PC-3 (cell line): ENCODE data around the gene MED12L.

Experiments
- CTCF ChIP-seq: fragments of 300-600 bp; sonication (generic); conservative IDR thresholded peaks from 2 replicates; pipeline ENCODE4 v1.5.1; 2017; ENCODE audit warnings: antibody characterized with exemption, low read depth, mild to moderate bottlenecking, low read length
- EZH2 ChIP-seq: fragments of 300-600 bp; sonication (generic); IDR thresholded peaks from one replicate; pipeline ENCODE4 v1.6.1; 2017; ENCODE audit warnings: antibody characterized with exemption, mild to moderate bottlenecking, low read length; ENCODE audit not compliant: unreplicated experiment
- EZH2phosphoT487 ChIP-seq: fragments of 300-600 bp; sonication (generic); IDR thresholded peaks from 2 replicates; pipeline ENCODE4 v1.6.1; 2018; ENCODE audit warnings: mild to moderate bottlenecking, antibody characterized with exemption, low read length, borderline replicate concordance

- TF ChIP-seq CTCF (no peak), EZH2phosphoT487 (no peak), EZH2 (no peak)
Observed at GRCh38 chr3:151330899-151331298, 245.4 kb downstream of the MED12L start.
